Subcutaneous adipose tissue (tissue), 4 donors: ENCODE measurements around the gene AGAP5. TPM values are rescaled to one million over a fixed set of nuclear protein-coding genes. Genes with fewer than 3 reads are reported as not detected.

Experiments
- CTCF ChIP-seq: fragments of 450-650 bp; IDR thresholded peaks from one replicate; pipeline ENCODE4 v1.5.1; 2016; ENCODE audit warnings: low read depth, mild to moderate bottlenecking, control low read depth, antibody characterized with exemption, moderate library complexity
- total RNA-seq, 4 donors: library from RNA; depleted of rRNA; stranded (reverse); fragments of >200 nt; gene quantifications; one replicate each; pipeline ENCODE4 v1.1.0, GENCODE V29; 2016

Gene AGAP5
- total RNA-seq, 4 donors from 2014 or later, result 0.98 to 9.2 (median 5.9) TPM

- no peak for TF ChIP-seq CTCF
Measured at GRCh38 chr10:73734028-73734720, 36.3 kb upstream of the AGAP5 start.

GRCh38 chr10:73732931-73733623 lies 35.2 kb upstream of the AGAP5 start:
- TF ChIP-seq CTCF, result no peak

- no peak for TF ChIP-seq CTCF
Measured at GRCh38 chr10:73732426-73732825, 34.5 kb upstream of the AGAP5 start.

GRCh38 chr10:73731588-73732375 lies 33.9 kb upstream of the AGAP5 start:
- no peak for TF ChIP-seq CTCF

DNA sequence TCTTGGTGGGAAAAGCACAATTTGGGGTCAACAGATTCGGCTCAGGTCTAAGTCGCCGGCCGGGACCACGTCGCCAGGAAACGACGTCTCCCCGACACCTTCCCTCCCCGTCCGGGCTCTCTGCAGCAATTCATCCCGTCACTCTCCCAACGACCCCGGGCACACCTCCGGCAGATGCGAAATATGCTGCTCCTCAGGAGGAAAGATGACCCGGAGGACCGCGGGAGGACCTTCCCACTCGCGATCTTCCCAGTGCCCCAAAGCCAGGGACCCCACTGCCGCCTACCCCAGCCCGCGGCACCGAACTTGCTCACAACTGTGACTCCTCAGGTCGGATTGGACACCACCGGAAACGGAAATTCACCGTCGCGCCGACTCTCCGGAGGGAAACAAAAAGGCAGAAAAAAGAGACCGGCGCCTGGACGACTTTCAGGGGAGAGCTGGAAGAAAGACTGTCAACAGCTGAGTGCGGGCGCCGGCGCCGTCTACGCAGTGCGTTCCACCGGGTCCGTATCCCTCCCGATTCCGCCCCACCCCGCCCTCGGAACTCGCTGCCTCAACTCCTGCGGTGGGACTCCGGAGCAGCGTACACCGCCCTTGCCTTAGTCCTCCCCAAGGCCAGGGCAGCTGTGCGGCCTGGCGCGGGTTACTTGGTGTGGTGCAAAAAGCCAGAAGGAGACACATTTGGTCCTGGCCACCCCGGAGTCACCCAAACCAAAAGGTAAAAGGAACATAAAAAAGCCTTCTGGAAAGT lies 32.4 kb upstream of the AGAP5 start:
- no peak for TF ChIP-seq CTCF

GRCh38 chr10:73723516-73723915 lies 25.6 kb upstream of the AGAP5 start:
- no peak for TF ChIP-seq CTCF
